Prostate gland (tissue), 2 donors: ENCODE data around the gene PITX1. TPM values are rescaled to one million over a fixed set of nuclear protein-coding genes. Genes with fewer than 3 reads are reported as not detected.

Experiments
- DNase-seq: peaks from one replicate; pipeline ENCODE4 v3.0.0-alpha.2; 2019; ENCODE audit warnings: low spot score
- H3K27ac ChIP-seq, 2 donors: fragments of 200-600 bp; sonication (generic); 2 replicates each; pipeline ENCODE4 v1.5.1; 2017 to 2019
- H3K27me3 ChIP-seq: fragments of 200-600 bp; sonication (generic); replicated peaks from 2 replicates; pipeline ENCODE4 v1.5.1; 2019; ENCODE audit not compliant: insufficient read depth
- H3K36me3 ChIP-seq, 2 donors: fragments of 200-600 bp; sonication (generic); 1 replicate in 1 of 2; 2 replicates in 1 of 2; pipeline versions ENCODE4 v1.5.1 to v1.8.1; 2017 to 2019
- H3K4me1 ChIP-seq: fragments of 200-600 bp; sonication (generic); replicated peaks from 2 replicates; pipeline ENCODE4 v1.5.1; 2019
- H3K4me3 ChIP-seq, 2 donors: fragments of 200-600 bp; sonication (generic); 2 replicates each; pipeline ENCODE4 v1.5.1; 2017 to 2019
- H3K9me3 ChIP-seq: fragments of 200-600 bp; sonication (generic); 2 replicates; pipeline ENCODE4 v1.5.1; 2017
- POLR2A ChIP-seq: fragments of 450-650 bp; IDR thresholded peaks from one replicate; pipeline ENCODE4 v1.6.1; 2016; ENCODE audit warnings: antibody characterized with exemption, mild to moderate bottlenecking
- POLR2AphosphoS5 ChIP-seq: sonication (generic); formaldehyde crosslinking; IDR thresholded peaks from one replicate; pipeline ENCODE4 v1.6.1; 2017; ENCODE audit warnings: antibody characterized with exemption
- WGBS: methylation state at CpG from one replicate; pipeline ENCODE4 v1.1.5; 2018; 5-methylcytosine and 5-hydroxymethylcytosine counted together
- intact Hi-C: fragments of 100-400 bp; cut with DNase I; formaldehyde crosslinking; loops from one replicate; pipeline ENCODE4 v1.14.2; 2022
- total RNA-seq, 2 donors: library from RNA; depleted of rRNA; stranded (reverse); fragments of >200 nt; gene quantifications; one replicate each; pipeline ENCODE4 v1.1.0, GENCODE V29; 2016
- TF ChIP-seq, protein P1 (sequence below), 4 experiments: fragments of 200-600 bp in 2 of 4; fragments of 450-650 bp in 2 of 4; sonication (generic) in 2 of 4; IDR thresholded peaks; 1 replicate in 3 of 4; 2 replicates in 1 of 4; pipeline ENCODE4 v1.5.1; 2016 to 2019; ENCODE audit warnings: antibody characterized with exemption in 4 of 4, mild to moderate bottlenecking in 2 of 4, moderate library complexity in 2 of 4

Gene PITX1
- total RNA-seq, 2 donors from 2014 or later = 6.8 to 50.6 TPM

DNA sequence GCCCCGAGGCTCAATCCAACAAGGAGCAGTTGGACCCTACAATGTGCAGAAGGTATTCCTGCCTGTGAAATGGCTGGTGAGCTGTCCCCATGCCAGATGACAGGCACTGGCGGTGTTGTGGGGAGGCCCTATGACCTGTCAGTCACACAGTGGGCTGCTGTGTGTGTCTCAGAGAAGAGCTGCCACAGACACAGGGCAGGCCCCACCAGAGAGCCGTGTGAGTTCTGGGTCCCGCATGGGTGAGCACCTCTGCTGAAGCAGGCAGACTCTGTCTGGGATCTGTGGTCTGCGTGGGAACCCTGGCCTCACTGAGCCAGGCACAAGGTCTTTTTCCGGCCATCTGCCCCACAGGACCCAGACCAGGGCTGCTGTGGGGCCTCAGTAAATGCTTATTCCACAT is 37.3 kb upstream of the PITX1 start:
- Histone ChIP-seq H3K9me3 (no peaks in the 10 kb centered on the region), H3K36me3 (no peaks in the 10 kb centered on the region), H3K27ac (no peak overlapping the region), H3K27me3 (no peaks in the 10 kb centered on the region), H3K4me3 (no peak overlapping the region), H3K4me1 (no peaks in the 10 kb centered on the region)
- no peak for DNase-seq
- TF ChIP-seq POLR2A (no peak), POLR2AphosphoS5 (no peak)
- TF ChIP-seq, protein P1, sequence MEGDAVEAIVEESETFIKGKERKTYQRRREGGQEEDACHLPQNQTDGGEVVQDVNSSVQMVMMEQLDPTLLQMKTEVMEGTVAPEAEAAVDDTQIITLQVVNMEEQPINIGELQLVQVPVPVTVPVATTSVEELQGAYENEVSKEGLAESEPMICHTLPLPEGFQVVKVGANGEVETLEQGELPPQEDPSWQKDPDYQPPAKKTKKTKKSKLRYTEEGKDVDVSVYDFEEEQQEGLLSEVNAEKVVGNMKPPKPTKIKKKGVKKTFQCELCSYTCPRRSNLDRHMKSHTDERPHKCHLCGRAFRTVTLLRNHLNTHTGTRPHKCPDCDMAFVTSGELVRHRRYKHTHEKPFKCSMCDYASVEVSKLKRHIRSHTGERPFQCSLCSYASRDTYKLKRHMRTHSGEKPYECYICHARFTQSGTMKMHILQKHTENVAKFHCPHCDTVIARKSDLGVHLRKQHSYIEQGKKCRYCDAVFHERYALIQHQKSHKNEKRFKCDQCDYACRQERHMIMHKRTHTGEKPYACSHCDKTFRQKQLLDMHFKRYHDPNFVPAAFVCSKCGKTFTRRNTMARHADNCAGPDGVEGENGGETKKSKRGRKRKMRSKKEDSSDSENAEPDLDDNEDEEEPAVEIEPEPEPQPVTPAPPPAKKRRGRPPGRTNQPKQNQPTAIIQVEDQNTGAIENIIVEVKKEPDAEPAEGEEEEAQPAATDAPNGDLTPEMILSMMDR (IDR thresholded peaks at IDR 0.05) = no peak
- intact Hi-C loops = no loop called here
- WGBS = 98% methylated on average over 6 of the region's 6 CpGs

GRCh38 chr5:135069895-135070657 is 36.0 kb upstream of the PITX1 start:
- Histone ChIP-seq H3K27me3 (no peaks in the 10 kb centered on the region), H3K36me3 (no peaks in the 10 kb centered on the region), H3K27ac (no peak overlapping the region), H3K4me3 (no peak overlapping the region), H3K4me1 (peaks cover 3% of the 10 kb centered on the region), H3K9me3 (no peaks in the 10 kb centered on the region)
- TF ChIP-seq POLR2AphosphoS5 (no peak), POLR2A (no peak)
- TF ChIP-seq, protein P1 (IDR thresholded peaks at IDR 0.05) = no peak
- 88% methylated on average over 19 of the region's 19 CpGs for WGBS
- intact Hi-C loops = no loop called here
- DNase-seq = no peak

- H3K36me3 ChIP-seq = no peaks in the 10 kb centered on the region
- H3K27me3 ChIP-seq = peaks cover under 1% of the 10 kb centered on the region
- no peak overlapping the region for H3K4me3 ChIP-seq
- intact Hi-C loops = no loop called here
- TF ChIP-seq, protein P1 (IDR thresholded peaks at IDR 0.05) = no peak
- no peak for TF ChIP-seq POLR2AphosphoS5
- no peak for TF ChIP-seq POLR2A
- H3K4me1 ChIP-seq = peaks cover 3% of the 10 kb centered on the region
- no peaks in the 10 kb centered on the region for H3K9me3 ChIP-seq
- H3K27ac ChIP-seq = no peak overlapping the region
- DNase-seq = no peak
- 89% methylated on average over 15 of the region's 15 CpGs for WGBS
Observed at GRCh38 chr5:135069016-135069770, 35.2 kb upstream of the PITX1 start.

- intact Hi-C loops = no loop called here
- Histone ChIP-seq H3K36me3 (no peaks in the 10 kb centered on the region), H3K27me3 (peaks cover 14% of the 10 kb centered on the region), H3K4me3 (no peak overlapping the region), H3K27ac (no peak overlapping the region), H3K4me1 (peaks cover 3% of the 10 kb centered on the region), H3K9me3 (no peaks in the 10 kb centered on the region)
- DNase-seq = no peak
- WGBS = 82% methylated on average over 8 of the region's 9 CpGs
- TF ChIP-seq, protein P1 (IDR thresholded peaks at IDR 0.05) = no peak
- TF ChIP-seq POLR2AphosphoS5 (no peak), POLR2A (no peak)
Observed at GRCh38 chr5:135067587-135067986, 33.6 kb upstream of the PITX1 start.
